Right atrium auricular region (tissue), 2 donors: ENCODE data around the gene AP4E1. TPM values are rescaled to one million over a fixed set of nuclear protein-coding genes. Genes with fewer than 3 reads are reported as not detected.
A peak's percentile ranks its signal among the peaks of the same experiment; 100 is the strongest.

Experiments used
- DNase-seq: peaks from one replicate; pipeline ENCODE4 v3.0.0-alpha.2; 2019; ENCODE audit warnings: low spot score
- H3K27ac ChIP-seq, 2 donors: fragments of 200-600 bp; sonication (generic); 1 replicate in 1 of 2; 2 replicates in 1 of 2; pipeline ENCODE4 v1.5.1; 2016 to 2019
- H3K27me3 ChIP-seq, 2 donors: fragments of 200-600 bp; sonication (generic); one replicate each; pipeline versions ENCODE4 v1.5.1 to v1.6.0; 2017 to 2019
- H3K36me3 ChIP-seq: fragments of 200-600 bp; sonication (generic); one replicate; pipeline ENCODE4 v1.5.1; 2016
- H3K4me1 ChIP-seq, 2 donors: fragments of 200-600 bp; sonication (generic); one replicate each; pipeline versions ENCODE4 v1.5.1 to v1.6.0; 2017 to 2019
- H3K4me3 ChIP-seq, 2 donors: fragments of 200-600 bp; sonication (generic); 1 replicate in 1 of 2; 2 replicates in 1 of 2; pipeline ENCODE4 v1.5.1; 2017 to 2019; ENCODE audit warnings: mild to moderate bottlenecking in 1 of 2, moderate library complexity in 1 of 2
- H3K9me3 ChIP-seq, 2 donors: fragments of 200-600 bp; sonication (generic); one replicate each; pipeline ENCODE4 v1.5.1; 2019
- CTCF ChIP-seq, 2 donors: fragments of 200-600 bp; sonication (generic); IDR thresholded peaks; one replicate each; pipeline ENCODE4 v1.5.1; 2019; ENCODE audit warnings: antibody characterized with exemption in 2 of 2
- total RNA-seq, 2 donors: library from RNA; depleted of rRNA; stranded (reverse); fragments of >200 nt; gene quantifications; one replicate each; pipeline ENCODE4 v1.1.0, GENCODE V29; 2016

Gene AP4E1
- total RNA-seq, 2 donors from 2014 or later, result 7.0 to 11.7 TPM

- Histone ChIP-seq H3K4me3 (no peak overlapping the region), H3K4me1 (peaks cover 0 to 11% of the 10 kb centered on the region in 2 donors), H3K36me3 (no peaks in the 10 kb centered on the region), H3K27ac (peak overlapping the region in 1 of 2 donors; percentile 1), H3K9me3 (no peaks in the 10 kb centered on the region), H3K27me3 (no peaks in the 10 kb centered on the region)
- no peak for DNase-seq
- no peak for TF ChIP-seq CTCF (IDR thresholded peaks at IDR 0.05)
Observed at GRCh38 chr15:50884540-50884939, 23.9 kb upstream of the AP4E1 start.

GRCh38 chr15:50886139-50886467 lies 22.4 kb upstream of the AP4E1 start:
- DNase-seq, result no peak
- peaks cover 0 to 7% of the 10 kb centered on the region in 2 donors for H3K9me3 ChIP-seq
- peaks cover 0 to 11% of the 10 kb centered on the region in 2 donors for H3K4me1 ChIP-seq
- no peak overlapping the region for H3K4me3 ChIP-seq
- H3K27me3 ChIP-seq, result no peaks in the 10 kb centered on the region
- no peak overlapping the region for H3K27ac ChIP-seq
- no peaks in the 10 kb centered on the region for H3K36me3 ChIP-seq
- no peak for TF ChIP-seq CTCF (IDR thresholded peaks at IDR 0.05)

GRCh38 chr15:50886611-50887345 lies 21.7 kb upstream of the AP4E1 start:
- Histone ChIP-seq H3K9me3 (peaks cover 0 to 10% of the 10 kb centered on the region in 2 donors), H3K36me3 (no peaks in the 10 kb centered on the region), H3K27me3 (no peaks in the 10 kb centered on the region), H3K27ac (no peak overlapping the region), H3K4me3 (no peak overlapping the region), H3K4me1 (peaks cover 0 to 11% of the 10 kb centered on the region in 2 donors)
- no peak for DNase-seq
- TF ChIP-seq CTCF (IDR thresholded peaks at IDR 0.05), result no peak

- Histone ChIP-seq H3K4me1 (peaks cover 0 to 11% of the 10 kb centered on the region in 2 donors), H3K27ac (no peak overlapping the region), H3K4me3 (no peak overlapping the region), H3K9me3 (peaks cover 0 to 10% of the 10 kb centered on the region in 2 donors), H3K27me3 (no peaks in the 10 kb centered on the region), H3K36me3 (no peaks in the 10 kb centered on the region)
- DNase-seq, result no peak
- TF ChIP-seq CTCF (IDR thresholded peaks at IDR 0.05), result no peak
Observed at GRCh38 chr15:50888054-50888453, 20.4 kb upstream of the AP4E1 start.

GRCh38 chr15:50889589-50889988 lies 18.9 kb upstream of the AP4E1 start:
- TF ChIP-seq CTCF (IDR thresholded peaks at IDR 0.05), result no peak
- Histone ChIP-seq H3K4me3 (no peak overlapping the region), H3K4me1 (peaks cover 0 to 9% of the 10 kb centered on the region in 2 donors), H3K27me3 (no peaks in the 10 kb centered on the region), H3K9me3 (peaks cover 0 to 10% of the 10 kb centered on the region in 2 donors), H3K27ac (no peak overlapping the region), H3K36me3 (no peaks in the 10 kb centered on the region)
- no peak for DNase-seq

- Histone ChIP-seq H3K27me3 (no peaks in the 10 kb centered on the region), H3K4me1 (no peaks in the 10 kb centered on the region), H3K9me3 (peaks cover 0 to 10% of the 10 kb centered on the region in 2 donors), H3K4me3 (no peak overlapping the region), H3K36me3 (no peaks in the 10 kb centered on the region), H3K27ac (no peak overlapping the region)
- no peak for DNase-seq
- no peak for TF ChIP-seq CTCF (IDR thresholded peaks at IDR 0.05)
Observed at GRCh38 chr15:50890751-50891150, 17.7 kb upstream of the AP4E1 start.
